Measurements from ENCODE around the gene MMP28. TPM values are rescaled to one million over a fixed set of nuclear protein-coding genes. Genes with fewer than 3 reads are reported as not detected.

The MMP28 gene
- total and polyA plus RNA-seq, 2 donors (not counting 1 experiment from before 2014, with no cell fraction given) = 0.15 to 2.0 TPM

DNA sequence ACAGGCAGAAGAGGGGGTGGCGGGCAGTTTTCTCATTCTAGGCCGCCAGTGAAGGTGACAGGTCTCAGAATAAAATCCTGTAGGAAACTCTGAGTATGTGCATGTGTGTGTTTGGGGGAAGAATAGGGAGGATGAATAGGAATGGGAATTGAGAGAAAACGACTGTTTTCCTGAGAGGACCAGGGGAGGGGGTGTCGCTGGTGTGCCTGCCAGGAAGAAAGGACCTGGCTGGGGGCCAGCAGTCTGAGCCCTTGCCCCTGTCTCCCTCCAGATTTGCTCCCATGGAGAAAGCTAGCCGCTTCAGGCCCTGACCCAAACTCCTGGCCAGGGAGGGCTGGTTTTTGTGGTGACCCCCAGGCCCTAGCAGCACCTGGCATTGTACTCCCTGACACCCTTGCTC, 20.4 kb downstream of the MMP28 start:
- peaks cover 13% of the 10 kb centered on the region for H3K27me3 Mint-ChIP-seq
- no peak for ATAC-seq (ENCODE audit: low read depth)
- Histone ChIP-seq H3K9ac (ENCODE audit: low read length) (no peak overlapping the region), H3K4me2 (replicated peaks; ENCODE audit: low read depth, low read length, poor library complexity, severe bottlenecking) (no peak overlapping the region), H3K4me3 (ENCODE audit: control extremely low read depth in 1 of 5, extremely low read depth in 1 of 5, insufficient read depth in 1 of 5, low read depth in 2 of 5, low read length in 4 of 5) (no peak overlapping the region), H3K27me3 (replicated peaks in 1 of 4; ENCODE audit: control extremely low read depth in 1 of 4, control insufficient read depth in 3 of 4, insufficient read depth in 4 of 4, low read length in 3 of 4) (peaks cover 0 to 5% (median under 1%) of the 10 kb centered on the region in 4 experiments), H4K20me1 (ENCODE audit: control insufficient read depth, insufficient read depth, low read length, poor library complexity, severe bottlenecking) (no peaks in the 10 kb centered on the region), H3K79me2 (ENCODE audit: control insufficient read depth, insufficient read depth, low read length) (no peaks in the 10 kb centered on the region), H3K4me1 (ENCODE audit: control insufficient read depth in 2 of 2, insufficient read depth in 2 of 2, low read length in 2 of 2) (no peaks in the 10 kb centered on the region), H3K36me3 (replicated peaks in 1 of 2; ENCODE audit: control extremely low read depth in 1 of 2, control insufficient read depth in 1 of 2, extremely low read depth in 1 of 2, insufficient read depth in 2 of 2, low read length in 1 of 2) (no peaks in the 10 kb centered on the region), H3K27ac (ENCODE audit: low read length in 2 of 2) (no peak overlapping the region), H3K9me3 (ENCODE audit: control extremely low read depth in 1 of 3, control insufficient read depth in 2 of 3, insufficient read depth in 1 of 3, low read length in 2 of 3) (peaks cover 0 to 3% (median 0%) of the 10 kb centered on the region in 3 donors), H2AFZ (ENCODE audit: insufficient read depth, low read depth, low read length, poor library complexity, severe bottlenecking) (no peak overlapping the region)
- no peaks in the 10 kb centered on the region for H3K9me3 Mint-ChIP-seq (ENCODE audit: insufficient read depth)
- intact Hi-C loops (cut with micrococcal nuclease) = no loop called here
- no peak overlapping the region for H3K27ac Mint-ChIP-seq
- WGBS (ENCODE audit: insufficient coverage) = 85% methylated on average over 4 of the region's 5 CpGs
- CTCF ChIA-PET = interaction anchor here (2.0 kb wide), 1 partner anchor 11 kb away, joined by 9 read pairs; no protein-coding TSS in a partner anchor
- no peak overlapping the region for H3K4me3 Mint-ChIP-seq
- POLR2A ChIA-PET = no interaction called here
- no peaks in the 10 kb centered on the region for H3K4me1 Mint-ChIP-seq
- TF ChIP-seq EZH2 (IDR thresholded peaks at IDR 0.05; ENCODE audit: borderline replicate concordance, insufficient read depth, low read depth, low read length, poor library complexity, severe bottlenecking) = no peak
- DNase-seq = no peak

DNA sequence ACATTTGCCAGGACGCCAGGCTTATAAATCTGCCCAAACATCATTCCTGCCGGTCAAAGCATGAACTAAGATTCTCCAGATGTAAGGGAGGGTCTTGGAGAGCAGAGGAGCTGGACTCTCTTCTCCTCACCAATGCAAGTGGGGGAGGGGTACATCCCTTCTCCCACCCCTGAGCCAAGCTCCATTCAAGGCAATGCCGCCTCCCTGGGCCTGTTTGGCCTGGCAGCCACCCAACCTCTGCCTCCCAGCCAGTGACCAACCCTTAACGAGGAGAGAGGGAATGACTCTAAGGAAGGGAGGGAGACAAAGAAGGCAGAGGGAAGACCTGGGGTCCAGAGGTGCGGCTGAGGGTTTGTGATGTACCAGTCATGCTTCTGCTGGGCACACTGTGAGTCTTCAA, 20.9 kb downstream of the MMP28 start:
- H3K9me3 Mint-ChIP-seq (ENCODE audit: insufficient read depth) = no peaks in the 10 kb centered on the region
- CTCF ChIA-PET = interaction anchor here (2.0 kb wide), 1 partner anchor 10 kb away, joined by 9 read pairs; no protein-coding TSS in a partner anchor
- no peaks in the 10 kb centered on the region for H3K4me1 Mint-ChIP-seq
- Histone ChIP-seq H3K4me2 (replicated peaks; ENCODE audit: low read depth, low read length, poor library complexity, severe bottlenecking) (no peak overlapping the region), H2AFZ (ENCODE audit: insufficient read depth, low read depth, low read length, poor library complexity, severe bottlenecking) (no peak overlapping the region), H4K20me1 (ENCODE audit: control insufficient read depth, insufficient read depth, low read length, poor library complexity, severe bottlenecking) (no peaks in the 10 kb centered on the region), H3K9me3 (ENCODE audit: control extremely low read depth in 1 of 3, control insufficient read depth in 2 of 3, insufficient read depth in 1 of 3, low read length in 2 of 3) (peaks cover 0 to 3% (median 0%) of the 10 kb centered on the region in 3 donors), H3K9ac (ENCODE audit: low read length) (no peak overlapping the region), H3K36me3 (replicated peaks in 1 of 2; ENCODE audit: control extremely low read depth in 1 of 2, control insufficient read depth in 1 of 2, extremely low read depth in 1 of 2, insufficient read depth in 2 of 2, low read length in 1 of 2) (no peaks in the 10 kb centered on the region), H3K4me1 (ENCODE audit: control insufficient read depth in 2 of 2, insufficient read depth in 2 of 2, low read length in 2 of 2) (no peaks in the 10 kb centered on the region), H3K27me3 (replicated peaks in 1 of 4; ENCODE audit: control extremely low read depth in 1 of 4, control insufficient read depth in 3 of 4, insufficient read depth in 4 of 4, low read length in 3 of 4) (peaks cover 0 to 5% (median under 1%) of the 10 kb centered on the region in 4 experiments), H3K27ac (ENCODE audit: low read length in 2 of 2) (no peak overlapping the region), H3K4me3 (ENCODE audit: control extremely low read depth in 1 of 5, extremely low read depth in 1 of 5, insufficient read depth in 1 of 5, low read depth in 2 of 5, low read length in 4 of 5) (no peak overlapping the region), H3K79me2 (ENCODE audit: control insufficient read depth, insufficient read depth, low read length) (no peaks in the 10 kb centered on the region)
- no peak for ATAC-seq (ENCODE audit: low read depth)
- intact Hi-C loops (cut with micrococcal nuclease) = no loop called here
- no peak for DNase-seq
- H3K4me3 Mint-ChIP-seq = no peak overlapping the region
- no peak overlapping the region for H3K27ac Mint-ChIP-seq
- TF ChIP-seq, protein P1, sequence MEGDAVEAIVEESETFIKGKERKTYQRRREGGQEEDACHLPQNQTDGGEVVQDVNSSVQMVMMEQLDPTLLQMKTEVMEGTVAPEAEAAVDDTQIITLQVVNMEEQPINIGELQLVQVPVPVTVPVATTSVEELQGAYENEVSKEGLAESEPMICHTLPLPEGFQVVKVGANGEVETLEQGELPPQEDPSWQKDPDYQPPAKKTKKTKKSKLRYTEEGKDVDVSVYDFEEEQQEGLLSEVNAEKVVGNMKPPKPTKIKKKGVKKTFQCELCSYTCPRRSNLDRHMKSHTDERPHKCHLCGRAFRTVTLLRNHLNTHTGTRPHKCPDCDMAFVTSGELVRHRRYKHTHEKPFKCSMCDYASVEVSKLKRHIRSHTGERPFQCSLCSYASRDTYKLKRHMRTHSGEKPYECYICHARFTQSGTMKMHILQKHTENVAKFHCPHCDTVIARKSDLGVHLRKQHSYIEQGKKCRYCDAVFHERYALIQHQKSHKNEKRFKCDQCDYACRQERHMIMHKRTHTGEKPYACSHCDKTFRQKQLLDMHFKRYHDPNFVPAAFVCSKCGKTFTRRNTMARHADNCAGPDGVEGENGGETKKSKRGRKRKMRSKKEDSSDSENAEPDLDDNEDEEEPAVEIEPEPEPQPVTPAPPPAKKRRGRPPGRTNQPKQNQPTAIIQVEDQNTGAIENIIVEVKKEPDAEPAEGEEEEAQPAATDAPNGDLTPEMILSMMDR (IDR thresholded peaks at IDR 0.05) = no peak
- no peak for TF ChIP-seq EZH2 (IDR thresholded peaks at IDR 0.05; ENCODE audit: borderline replicate concordance, insufficient read depth, low read depth, low read length, poor library complexity, severe bottlenecking)
- POLR2A ChIA-PET = no interaction called here
- WGBS (ENCODE audit: insufficient coverage) = 79% methylated on average over 2 of the region's 5 CpGs
- peaks cover 13% of the 10 kb centered on the region for H3K27me3 Mint-ChIP-seq
